COR-L47 (cell line): ENCODE data around the gene RHOBTB3.

Source experiments
- DNase-seq: peaks from one replicate; lab custom pipeline; 2025; lab: John Stamatoyannopoulos, UW

The RHOBTB3 gene

DNA sequence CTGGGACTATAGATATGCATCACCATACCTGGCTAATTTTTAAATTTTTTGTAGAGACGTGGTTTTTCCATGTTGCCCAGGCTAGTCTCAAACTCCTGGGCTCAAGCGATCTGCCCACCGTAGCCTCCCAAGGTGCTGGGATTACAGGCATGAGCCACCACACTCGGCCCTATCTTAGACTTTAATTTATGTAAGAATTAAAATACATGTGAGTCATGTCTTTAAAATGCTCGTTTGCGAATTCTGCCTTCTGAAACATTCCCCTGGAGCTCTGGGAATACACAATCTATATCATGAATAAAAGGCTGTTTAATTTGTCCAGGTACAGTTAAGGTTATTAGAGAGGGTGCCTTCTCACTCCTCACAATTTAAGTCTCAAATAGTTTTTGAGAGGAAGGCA lies 32.8 kb downstream of the RHOBTB3 start:
- no peak for DNase-seq

DNA sequence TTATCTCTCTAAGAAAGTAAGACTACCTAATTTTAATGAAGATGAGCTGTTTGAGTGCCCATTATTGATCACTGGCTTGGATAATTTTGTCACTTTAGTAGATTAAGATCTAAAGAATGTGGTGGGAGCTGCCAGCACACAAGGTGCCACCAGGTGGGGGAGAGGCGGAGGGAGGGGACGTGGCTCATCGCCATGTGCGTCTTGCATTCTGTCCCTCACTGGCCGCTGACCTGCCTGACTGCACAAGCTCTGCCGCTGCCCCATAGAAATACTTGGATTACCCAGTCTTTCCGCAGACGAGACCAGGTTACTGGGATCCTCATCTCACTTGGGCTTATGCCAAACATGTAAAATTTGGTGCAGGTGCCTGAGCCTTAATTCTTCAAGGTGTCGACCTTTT lies 37.6 kb downstream of the RHOBTB3 start:
- DNase-seq = no peak

DNA sequence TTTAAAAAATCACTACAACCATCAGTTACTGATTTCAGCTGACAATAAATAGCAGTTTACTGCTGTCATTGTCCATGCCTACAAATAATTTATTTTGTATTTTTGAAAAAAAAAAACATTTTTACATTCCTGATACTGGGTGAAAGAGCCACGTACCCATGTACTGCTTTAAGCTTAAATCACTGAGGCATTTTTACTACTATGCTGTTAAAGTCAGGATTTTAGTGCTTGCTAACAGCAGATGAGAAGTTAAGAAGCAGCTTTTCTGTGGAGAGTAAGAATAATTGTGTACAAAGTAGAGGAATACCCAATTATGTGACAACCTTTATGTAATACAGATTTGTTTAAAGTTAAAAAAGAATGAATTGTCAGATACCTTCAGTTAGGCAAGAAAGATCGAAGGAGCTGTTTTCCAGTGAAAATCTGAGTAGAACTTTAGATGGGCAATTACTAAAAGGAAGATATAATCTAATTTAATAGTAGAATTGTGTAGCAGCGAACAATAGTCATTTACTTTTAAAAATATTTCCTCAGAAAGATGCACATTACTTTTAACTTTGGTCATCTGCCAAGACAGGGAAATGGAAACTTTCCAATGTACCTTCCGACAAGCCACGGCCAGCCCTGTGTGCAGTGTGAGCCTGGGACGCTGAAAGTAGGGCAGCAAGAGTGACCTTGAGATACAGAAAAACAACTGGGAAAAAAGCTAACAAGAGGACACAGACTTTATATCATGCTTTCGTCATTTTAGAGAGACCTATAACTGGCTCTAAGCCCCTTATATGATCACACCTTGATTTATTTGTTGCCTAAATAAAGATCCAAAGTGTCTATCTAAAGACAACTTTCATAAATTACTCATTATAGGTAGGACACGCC lies 39.9 kb downstream of the RHOBTB3 start:
- no peak for DNase-seq

DNA sequence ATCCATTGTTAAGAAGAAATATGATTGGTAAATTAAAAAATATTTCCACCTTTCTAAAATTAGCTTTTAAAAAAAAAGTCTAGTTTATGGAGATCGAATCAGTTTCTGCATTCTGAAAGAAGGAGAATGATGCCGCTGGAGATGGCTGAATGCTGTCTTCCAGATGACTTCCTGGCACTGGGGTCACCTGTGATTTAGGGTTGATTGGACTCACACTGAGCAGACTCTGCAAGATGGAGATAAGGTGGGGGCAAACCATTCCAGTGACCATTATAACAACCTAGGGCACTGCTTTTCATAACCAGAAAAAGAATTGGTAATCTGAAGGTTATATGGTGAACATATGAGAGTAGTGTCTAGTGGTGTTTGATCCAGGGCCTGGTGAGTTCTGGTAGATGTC lies 40.8 kb downstream of the RHOBTB3 start:
- DNase-seq = no peak

DNA sequence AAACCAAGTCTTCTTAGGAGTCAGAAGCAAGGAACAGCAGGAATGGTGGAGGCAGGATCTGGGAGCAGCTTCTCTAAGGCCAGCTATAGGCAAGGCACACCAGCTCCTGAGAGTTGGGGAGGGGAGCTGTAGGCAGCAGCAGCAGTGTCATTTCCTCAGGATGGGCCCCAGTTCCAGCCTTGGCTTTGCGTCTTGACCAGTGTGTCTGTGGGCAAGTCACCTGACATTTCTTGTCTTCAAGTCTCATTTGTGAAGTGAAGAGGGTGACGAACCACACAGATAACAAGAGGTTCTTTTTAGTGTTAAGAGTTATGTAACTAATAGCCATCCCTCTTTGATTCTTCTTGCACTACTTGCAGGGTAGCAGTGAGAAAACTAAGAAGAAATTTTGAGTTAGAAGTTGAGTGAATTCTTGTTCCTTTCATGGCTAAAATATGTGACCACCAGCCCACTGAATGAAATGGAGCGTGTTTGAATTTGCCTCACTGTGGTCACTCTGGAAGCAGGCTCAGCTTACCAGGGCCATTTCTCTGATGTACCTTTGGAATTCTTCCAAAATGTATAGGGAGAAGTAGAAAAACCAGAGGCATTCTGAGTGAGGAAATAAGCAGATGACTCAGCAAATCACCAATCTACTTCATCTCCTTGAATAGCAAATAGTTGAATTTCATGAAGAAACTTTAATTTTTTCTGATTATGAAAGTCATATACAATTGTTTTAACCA lies 42.4 kb downstream of the RHOBTB3 start:
- DNase-seq = no peak

DNA sequence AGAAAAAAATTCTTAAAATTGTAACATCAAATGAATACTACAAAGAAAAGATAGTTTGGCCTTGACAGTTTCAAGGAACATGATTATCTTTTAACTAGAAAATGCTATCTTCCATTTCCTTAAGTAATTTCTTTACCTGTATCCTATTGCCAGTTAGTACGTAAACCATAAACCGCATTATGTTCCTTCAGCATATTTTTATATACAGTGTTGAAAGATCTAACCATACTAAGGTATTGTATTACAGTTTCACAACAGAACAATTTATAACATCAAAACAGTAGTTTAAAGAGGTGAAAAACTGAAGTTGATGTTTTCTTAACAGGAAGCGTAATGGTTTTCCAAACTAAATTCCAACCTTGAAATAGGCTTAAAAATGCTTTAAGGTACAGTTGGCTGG lies 46.3 kb downstream of the RHOBTB3 start:
- no peak for DNase-seq

DNA sequence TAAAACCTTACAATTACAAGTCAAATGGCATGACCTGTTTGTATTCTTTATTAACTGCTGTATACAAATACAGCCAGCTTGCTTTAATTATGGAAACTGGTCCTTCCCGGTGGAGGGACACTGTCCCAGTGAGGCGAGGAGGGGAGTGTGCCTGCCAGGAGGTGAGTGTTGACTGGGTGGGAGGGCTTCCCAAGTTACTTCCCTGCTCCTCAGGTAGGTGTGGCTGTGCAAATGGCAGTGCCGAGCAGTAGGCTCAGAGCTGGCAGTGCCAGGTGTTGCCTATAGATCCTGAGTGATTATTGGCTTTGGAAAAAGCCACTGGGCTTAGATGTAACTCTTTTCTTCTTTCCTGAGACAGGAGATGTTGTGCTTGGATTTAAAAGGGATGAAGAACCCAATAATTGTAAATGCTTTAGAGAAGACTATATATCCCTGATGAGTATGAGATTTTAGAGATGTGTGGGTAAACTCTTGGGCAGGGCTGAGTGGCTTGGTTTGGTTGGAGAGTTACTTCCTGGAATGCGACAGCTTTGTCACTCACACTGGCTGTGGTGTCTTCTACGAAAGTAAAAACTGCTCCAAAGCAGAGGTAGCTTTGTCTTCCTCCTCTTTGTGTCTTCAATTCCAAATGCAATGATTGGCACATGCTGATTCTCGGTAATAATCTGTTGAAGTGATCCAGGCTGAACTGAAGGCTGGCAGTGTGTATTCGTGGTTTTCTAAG lies 47.7 kb downstream of the RHOBTB3 start:
- DNase-seq = no peak

DNA sequence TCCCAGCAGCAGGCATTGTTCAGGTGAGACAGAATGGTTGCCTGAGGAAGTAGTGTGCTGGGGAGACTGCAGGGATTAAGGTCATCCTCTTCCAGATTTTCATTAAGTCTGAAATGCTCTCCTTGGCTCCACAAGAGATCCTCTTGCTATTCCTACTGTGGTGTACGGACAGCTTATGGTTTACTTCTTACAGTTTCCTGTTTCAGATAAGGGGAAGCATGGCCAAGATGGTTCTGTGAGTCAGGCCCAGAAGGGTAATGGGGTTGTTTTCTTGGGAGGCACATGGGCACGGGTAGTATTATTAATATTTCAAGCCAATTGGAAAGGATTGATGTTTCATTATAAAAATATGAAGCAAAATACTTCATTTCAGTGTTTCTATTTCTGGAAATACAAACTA lies 48.5 kb downstream of the RHOBTB3 start:
- no peak for DNase-seq

DNA sequence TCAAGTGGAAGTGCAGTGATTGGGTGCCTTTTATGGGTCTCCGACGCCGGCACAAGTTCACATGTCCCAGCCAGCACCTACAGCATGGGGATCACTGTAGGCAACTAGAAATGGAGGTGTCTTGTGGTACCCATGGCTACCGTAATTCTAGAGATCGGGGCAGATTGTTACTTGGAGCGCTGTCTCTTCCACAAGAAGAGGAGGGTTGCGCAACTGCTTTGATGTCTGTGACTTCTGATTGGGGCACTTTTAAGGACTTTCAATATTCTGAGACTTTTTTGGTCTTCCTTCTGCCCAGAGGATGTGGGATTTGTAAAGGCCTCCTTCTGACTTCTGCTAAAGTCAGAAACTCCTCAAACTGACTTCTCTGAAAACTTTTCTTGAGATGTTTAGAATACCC lies 49.5 kb downstream of the RHOBTB3 start:
- no peak for DNase-seq

DNA sequence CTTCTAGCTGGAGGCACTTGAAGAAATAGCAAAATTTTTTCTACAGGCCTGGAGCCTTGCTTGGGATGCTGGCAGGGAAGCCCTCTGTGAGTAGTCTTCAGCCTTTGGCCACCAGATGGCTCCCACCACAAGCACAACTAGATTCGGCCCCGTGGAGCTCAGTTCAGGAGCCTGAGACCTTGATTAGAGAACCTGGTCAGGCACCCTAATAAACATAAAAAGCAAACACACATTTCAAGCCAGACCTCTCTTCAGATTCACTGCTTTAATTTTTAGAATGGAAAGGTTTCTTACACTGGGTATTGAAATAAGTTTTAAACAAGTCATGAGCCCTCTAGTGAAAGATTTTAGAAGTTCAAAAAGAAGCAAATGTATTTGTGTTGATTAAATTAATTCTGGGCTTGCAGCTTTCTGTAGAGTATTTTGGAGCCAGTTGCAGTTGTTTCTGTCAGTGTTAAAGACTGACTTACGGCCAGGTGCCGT lies 50.0 kb downstream of the RHOBTB3 start:
- DNase-seq = peak; percentile 45

DNA sequence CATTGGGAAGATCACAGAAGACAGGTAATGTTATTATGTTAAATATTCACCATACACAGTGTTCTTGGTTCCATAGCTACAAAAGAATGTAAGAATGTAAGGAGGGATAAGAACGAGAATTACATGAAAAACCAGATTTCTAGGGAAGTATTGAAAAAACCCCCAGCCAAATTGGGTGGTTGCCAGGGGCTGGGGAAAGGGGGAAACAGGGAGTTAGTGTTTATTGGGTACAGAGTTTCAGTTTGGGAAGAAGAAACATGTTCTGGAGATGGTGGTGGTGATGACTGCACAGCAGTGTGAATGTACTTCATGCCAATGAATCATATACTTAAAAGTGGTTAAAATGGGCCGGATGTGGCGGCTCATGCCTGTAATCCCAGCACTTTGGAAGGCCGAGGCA lies 51.0 kb downstream of the RHOBTB3 start:
- no peak for DNase-seq

DNA sequence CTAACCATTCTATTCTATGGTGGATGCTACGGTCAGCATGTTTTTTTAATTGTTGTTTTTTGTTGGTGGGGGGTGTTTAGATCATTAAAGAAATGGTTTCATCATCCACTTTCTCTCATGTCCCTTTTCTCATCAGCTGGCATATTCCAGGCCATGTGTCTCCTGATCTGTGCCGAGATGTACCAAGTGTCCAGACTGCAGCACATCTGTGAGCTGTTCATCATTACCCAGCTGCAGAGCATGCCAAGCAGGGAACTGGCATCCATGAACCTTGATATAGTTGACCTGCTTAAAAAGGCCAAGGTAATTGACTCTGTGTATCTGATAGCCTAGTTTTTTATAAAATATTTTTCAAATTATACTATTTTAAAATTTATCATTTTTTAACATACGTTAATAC lies 52.5 kb downstream of the RHOBTB3 start:
- DNase-seq = no peak

DNA sequence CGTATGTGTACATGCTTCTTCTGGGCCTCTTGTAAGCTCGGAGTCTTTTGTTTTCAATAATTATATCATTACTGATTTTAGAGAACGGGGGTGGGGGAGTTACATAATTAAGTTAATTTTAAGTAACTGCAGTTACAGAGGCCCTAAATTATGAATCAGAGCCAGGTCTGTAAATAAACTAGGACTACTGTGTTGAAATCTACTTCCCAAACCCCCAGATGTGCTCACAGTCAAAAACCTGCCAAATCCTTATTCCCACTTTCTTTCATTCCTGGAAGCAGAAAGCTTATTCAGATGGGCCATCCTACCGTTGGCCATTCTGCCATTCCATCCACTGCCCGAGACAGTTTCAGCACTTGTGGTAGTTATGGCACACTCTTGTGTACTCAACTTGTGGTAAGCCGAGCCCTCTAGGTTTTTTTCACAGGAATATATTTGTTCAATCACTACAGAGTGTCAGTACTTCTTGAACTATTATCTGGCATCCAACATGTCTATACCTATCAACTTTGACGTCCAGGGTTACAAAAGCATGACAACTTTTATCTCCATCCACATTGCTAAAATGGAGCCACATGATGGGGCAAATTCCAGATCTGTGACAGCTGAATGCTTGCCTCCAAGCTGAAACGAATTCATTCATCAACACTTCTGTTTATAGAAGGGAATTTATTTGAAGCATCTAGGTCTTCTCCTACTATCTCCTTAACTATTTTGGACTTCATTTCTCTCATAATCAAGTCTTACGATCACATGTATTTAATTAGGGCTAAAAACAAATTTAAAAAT lies 53.6 kb downstream of the RHOBTB3 start:
- no peak for DNase-seq

DNA sequence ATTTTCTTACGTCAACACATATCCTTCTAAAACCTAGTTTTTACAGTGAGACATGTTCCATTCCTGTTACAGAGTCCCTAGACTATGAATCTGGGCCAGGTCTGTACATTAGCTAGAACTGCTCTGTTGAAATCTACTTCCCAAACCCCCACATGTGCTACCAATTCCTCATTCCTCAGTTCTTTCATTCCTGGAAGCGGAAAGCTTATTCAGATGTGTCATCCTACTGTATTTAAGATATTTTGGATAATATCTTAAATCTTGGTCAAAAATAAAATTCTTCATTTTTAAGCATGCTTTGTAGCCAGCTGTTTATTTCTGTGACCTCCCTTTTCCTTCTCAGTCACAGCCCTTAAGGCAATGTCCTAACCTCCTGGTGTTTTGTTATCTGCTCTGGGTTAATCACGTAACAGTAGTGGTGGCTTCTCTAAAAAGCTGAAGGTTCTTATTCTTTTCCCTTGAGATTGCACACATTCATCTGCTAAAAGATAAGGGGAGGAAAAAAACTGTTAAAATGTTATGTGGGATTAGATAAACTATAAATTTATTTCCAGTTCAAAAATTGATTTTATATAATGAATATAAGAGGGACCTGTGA lies 55.8 kb downstream of the RHOBTB3 start:
- no peak for DNase-seq

DNA sequence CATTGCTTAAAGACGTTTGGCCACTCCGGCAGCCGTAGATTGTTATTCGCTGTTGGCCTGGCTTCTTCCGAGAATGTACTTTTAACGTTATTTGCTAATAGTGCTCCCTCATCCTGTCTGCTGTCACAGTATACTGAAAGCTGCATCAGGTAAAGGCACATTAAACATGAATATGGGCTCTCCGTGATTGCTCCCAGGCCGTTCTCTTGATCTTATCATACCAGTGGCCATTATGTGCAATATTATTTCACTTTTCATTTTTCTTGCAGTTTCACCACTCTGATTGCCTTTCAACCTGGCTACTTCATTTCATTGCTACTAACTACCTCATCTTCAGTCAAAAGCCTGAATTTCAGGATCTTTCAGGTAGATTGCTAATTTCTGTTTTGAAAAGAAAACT lies 57.4 kb downstream of the RHOBTB3 start:
- no peak for DNase-seq

DNA sequence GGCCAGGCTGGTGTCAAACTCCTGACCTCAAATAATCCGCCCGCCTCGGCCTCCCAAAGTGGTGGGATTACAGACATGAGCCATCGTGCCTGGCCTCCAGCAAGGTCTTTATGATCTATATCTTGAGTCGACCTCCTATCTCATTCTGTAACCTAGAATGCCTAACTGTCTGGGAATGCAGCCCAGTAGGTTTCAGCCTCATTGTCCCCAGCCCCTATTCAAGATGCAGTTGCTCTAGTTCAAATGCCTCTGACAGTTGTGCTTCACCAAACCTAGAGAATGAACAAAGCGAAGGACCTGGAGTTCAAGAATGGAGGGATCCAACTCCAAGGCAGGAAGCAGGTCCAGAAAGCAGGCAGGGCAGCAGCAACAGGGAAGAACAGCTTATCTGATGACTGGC lies 60.6 kb downstream of the RHOBTB3 start:
- no peak for DNase-seq

DNA sequence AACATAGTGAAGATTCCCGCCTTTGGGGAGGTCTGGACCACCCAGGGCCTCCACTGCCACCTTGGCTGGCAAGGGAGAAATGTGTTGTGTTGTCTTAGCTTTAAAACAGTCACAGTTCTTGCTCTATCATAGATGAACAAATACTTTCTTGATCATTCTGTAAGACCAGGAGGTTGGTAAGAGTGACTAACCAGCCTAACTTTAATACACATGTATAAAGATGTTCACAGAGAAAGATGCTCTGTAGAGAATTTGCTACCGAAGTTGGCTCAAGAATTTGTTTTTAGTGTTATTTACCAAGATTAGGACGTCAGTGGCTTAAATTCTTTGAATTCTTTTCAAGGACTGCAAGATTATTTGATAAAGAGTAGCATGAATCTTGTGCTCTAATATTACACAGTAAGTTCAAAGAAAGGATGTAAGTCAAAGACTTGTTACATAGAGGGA lies 63.0 kb downstream of the RHOBTB3 start:
- DNase-seq = no peak

DNA sequence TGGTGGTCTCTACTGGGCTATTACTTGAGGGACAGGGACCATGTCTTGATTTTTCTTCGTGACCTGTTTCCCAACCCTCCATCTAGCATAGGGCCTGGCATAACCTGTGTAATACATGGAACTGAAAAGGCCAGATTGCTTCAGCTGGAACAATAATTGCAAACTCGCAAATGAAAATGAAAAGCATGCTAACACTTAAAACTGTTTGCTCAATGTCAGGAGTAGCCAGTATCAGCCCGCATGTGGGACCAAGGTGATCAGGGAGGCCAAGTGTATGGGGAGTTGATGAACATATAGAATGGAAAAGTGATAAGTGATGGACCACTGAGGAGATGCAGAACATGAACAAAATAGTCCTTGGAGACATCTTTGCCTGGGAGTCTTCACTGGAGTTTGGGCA lies 66.2 kb downstream of the RHOBTB3 start:
- DNase-seq = no peak

DNA sequence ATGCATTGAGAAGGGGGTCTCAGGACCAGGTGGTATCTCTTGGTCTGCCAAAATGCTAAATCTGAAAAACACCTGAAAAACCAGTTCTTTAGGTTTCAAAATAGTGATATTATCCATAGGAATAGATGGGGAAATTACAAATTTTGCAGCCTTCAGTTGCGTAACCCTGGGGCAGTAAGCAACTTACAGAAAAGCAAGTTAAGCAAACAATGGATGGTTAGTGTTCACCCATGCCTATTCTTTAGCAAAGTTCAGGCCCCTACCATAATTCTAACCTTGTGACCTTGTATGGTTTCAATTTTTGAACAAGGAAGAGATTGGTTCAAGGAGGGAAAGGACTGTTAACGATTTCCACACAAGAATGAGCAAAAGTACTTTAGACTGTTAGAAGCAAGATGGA lies 66.9 kb downstream of the RHOBTB3 start:
- no peak for DNase-seq

DNA sequence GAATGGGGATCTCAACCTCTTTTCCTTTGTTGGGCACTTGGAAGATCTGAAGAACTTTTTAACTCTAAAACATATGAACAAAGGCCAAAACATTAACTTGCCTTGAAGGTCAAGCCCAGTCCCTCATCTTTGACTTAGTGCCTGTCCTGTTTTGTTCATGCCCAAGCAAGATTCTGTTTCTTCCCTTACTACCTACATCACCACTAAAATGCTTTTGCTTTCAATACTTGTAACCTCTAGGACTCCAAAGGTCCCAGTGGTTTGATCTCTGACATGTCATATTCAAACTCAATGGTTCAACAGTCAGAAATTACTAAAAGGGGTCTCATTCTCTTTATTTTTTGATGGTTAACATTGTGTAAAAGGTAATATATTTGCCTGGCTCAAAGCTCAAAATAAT lies 67.4 kb downstream of the RHOBTB3 start:
- DNase-seq = no peak

DNA sequence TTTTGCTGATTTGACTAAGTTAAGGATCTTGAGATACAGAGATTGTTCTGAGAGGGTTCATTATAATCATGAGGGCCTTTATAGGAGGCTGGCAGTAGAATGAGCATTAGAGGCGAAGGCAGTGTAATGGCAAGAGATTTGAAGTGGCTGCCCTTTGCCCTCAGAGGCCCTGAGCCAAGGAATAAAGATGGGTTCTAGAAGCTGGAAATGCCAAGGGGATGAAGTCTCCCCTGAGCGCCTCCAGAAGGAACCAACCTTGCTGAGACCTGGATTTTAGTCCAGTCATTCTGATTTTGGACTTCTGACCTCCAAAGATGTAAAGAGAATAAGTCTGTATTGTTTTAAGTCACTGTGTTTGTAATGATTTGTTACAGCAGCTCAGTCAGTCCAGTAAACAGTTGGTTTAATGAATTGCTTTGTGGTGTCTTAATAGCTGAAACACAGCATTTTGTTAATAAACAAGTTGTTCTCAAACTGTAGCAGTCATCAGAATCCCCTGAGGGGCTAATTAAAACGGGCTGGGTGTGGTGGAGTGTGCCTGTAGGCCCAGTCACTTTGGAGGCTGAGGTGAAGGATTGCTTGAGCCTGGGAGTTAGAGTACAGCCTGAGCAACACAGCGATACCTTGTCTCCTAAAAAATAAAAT lies 68.2 kb downstream of the RHOBTB3 start:
- no peak for DNase-seq
